ENCODE results near the gene TBC1D5. TPM values are rescaled to one million over a fixed set of nuclear protein-coding genes. Genes with fewer than 3 reads are reported as not detected.

TBC1D5 gene
- total RNA-seq, 2 experiments from 2014 or later, result 46.3 to 47.8 TPM

- DNase-seq, result no peak
- Mint-ChIP-seq H3K36me3 (ENCODE audit: low read depth) (peaks cover 3% of the 10 kb centered on the region), H3K9me3 (no peaks in the 10 kb centered on the region), H3K27ac (no peak overlapping the region), H3K27me3 (no peaks in the 10 kb centered on the region), H3K4me1 (ENCODE audit: low read depth) (peaks cover 20% of the 10 kb centered on the region), H3K4me3 (no peak overlapping the region)
- ChIA-PET POLR2A (interaction anchor here (1.0 kb wide), 1 partner anchor 544 kb away, joined by 3 read pairs; no protein-coding TSS in a partner anchor), CTCF (no interaction called here)
- no peak for ATAC-seq
- TF ChIP-seq, protein P1, sequence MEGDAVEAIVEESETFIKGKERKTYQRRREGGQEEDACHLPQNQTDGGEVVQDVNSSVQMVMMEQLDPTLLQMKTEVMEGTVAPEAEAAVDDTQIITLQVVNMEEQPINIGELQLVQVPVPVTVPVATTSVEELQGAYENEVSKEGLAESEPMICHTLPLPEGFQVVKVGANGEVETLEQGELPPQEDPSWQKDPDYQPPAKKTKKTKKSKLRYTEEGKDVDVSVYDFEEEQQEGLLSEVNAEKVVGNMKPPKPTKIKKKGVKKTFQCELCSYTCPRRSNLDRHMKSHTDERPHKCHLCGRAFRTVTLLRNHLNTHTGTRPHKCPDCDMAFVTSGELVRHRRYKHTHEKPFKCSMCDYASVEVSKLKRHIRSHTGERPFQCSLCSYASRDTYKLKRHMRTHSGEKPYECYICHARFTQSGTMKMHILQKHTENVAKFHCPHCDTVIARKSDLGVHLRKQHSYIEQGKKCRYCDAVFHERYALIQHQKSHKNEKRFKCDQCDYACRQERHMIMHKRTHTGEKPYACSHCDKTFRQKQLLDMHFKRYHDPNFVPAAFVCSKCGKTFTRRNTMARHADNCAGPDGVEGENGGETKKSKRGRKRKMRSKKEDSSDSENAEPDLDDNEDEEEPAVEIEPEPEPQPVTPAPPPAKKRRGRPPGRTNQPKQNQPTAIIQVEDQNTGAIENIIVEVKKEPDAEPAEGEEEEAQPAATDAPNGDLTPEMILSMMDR (IDR thresholded peaks at IDR 0.05), result no peak
- intact Hi-C loops (cut with micrococcal nuclease), result no loop called here
These were observed 422.2 kb downstream of the TBC1D5 start for GRCh38 chr3:17320266-17320665.

GRCh38 chr3:17315897-17316296, 426.5 kb downstream of the TBC1D5 start:
- Mint-ChIP-seq H3K27ac (no peak overlapping the region), H3K27me3 (no peaks in the 10 kb centered on the region), H3K9me3 (no peaks in the 10 kb centered on the region), H3K36me3 (ENCODE audit: low read depth) (peaks cover 3% of the 10 kb centered on the region), H3K4me3 (no peak overlapping the region), H3K4me1 (ENCODE audit: low read depth) (no peaks in the 10 kb centered on the region)
- TF ChIP-seq, protein P1 (IDR thresholded peaks at IDR 0.05), result no peak
- intact Hi-C loops (cut with micrococcal nuclease), result no loop called here
- DNase-seq (no peak), ATAC-seq (no peak)
- ChIA-PET CTCF (no interaction called here), POLR2A (no interaction called here)

- TF ChIP-seq, protein P1 (IDR thresholded peaks at IDR 0.05), result no peak
- intact Hi-C loops (cut with micrococcal nuclease), result no loop called here
- no peaks in the 10 kb centered on the region for H3K9me3 Mint-ChIP-seq
- no peak for DNase-seq
- POLR2A ChIA-PET, result interaction anchor here (1.0 kb wide), 1 partner anchor 11 kb away, joined by 4 read pairs; no protein-coding TSS in a partner anchor
- CTCF ChIA-PET, result no interaction called here
- no peaks in the 10 kb centered on the region for H3K27me3 Mint-ChIP-seq
- no peak overlapping the region for H3K4me3 Mint-ChIP-seq
- no peaks in the 10 kb centered on the region for H3K4me1 Mint-ChIP-seq (ENCODE audit: low read depth)
- H3K27ac Mint-ChIP-seq, result no peak overlapping the region
- ATAC-seq, result no peak
- peaks cover 3% of the 10 kb centered on the region for H3K36me3 Mint-ChIP-seq (ENCODE audit: low read depth)
These were observed 428.3 kb downstream of the TBC1D5 start for GRCh38 chr3:17314171-17314570.

- POLR2A ChIA-PET, result interaction anchor here (1.0 kb wide), 1 partner anchor 10 kb away, joined by 4 read pairs; no protein-coding TSS in a partner anchor
- CTCF ChIA-PET, result interaction anchor here (0.9 kb wide), 1 partner anchor 8 kb away, joined by 3 read pairs; no protein-coding TSS in a partner anchor
- peaks cover 1% of the 10 kb centered on the region for H3K36me3 Mint-ChIP-seq (ENCODE audit: low read depth)
- no peak overlapping the region for H3K27ac Mint-ChIP-seq
- intact Hi-C loops (cut with micrococcal nuclease), result no loop called here
- H3K27me3 Mint-ChIP-seq, result no peaks in the 10 kb centered on the region
- DNase-seq (no peak), ATAC-seq (no peak)
- no peaks in the 10 kb centered on the region for H3K9me3 Mint-ChIP-seq
- H3K4me3 Mint-ChIP-seq, result no peak overlapping the region
- H3K4me1 Mint-ChIP-seq (ENCODE audit: low read depth), result no peaks in the 10 kb centered on the region
- TF ChIP-seq, protein P1 (IDR thresholded peaks at IDR 0.05), result no peak
These were observed 428.7 kb downstream of the TBC1D5 start for GRCh38 chr3:17313746-17314145.

DNA sequence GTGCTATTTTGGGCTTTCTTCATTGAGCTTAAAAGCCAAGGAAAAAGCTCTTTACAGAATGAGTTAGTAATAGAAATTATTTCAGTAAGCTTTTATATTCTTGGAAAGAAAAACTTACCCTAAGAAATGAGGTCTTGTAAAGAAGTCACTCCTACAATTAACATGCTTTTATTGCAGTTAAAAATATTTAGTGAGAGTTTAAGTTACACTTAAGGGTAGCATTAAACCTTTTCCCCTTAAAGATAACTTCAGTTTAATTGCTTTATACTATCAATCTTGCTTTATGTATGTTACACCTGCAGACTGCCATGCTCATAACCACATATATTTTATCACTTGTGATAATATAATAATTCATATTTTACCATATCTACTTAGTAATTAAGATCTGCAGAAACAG, 431.4 kb downstream of the TBC1D5 start:
- Mint-ChIP-seq H3K27me3 (no peaks in the 10 kb centered on the region), H3K36me3 (ENCODE audit: low read depth) (peaks cover 1% of the 10 kb centered on the region), H3K4me3 (no peak overlapping the region), H3K27ac (no peak overlapping the region), H3K4me1 (ENCODE audit: low read depth) (no peaks in the 10 kb centered on the region), H3K9me3 (no peaks in the 10 kb centered on the region)
- DNase-seq (no peak), ATAC-seq (no peak)
- intact Hi-C loops (cut with micrococcal nuclease), result no loop called here
- ChIA-PET CTCF (no interaction called here), POLR2A (no interaction called here)
- TF ChIP-seq, protein P1 (IDR thresholded peaks at IDR 0.05), result no peak
